K562 (cell line): Measurements from ENCODE around the gene GLG1. TPM values are rescaled to one million over a fixed set of nuclear protein-coding genes. Genes with fewer than 3 reads are reported as not detected.
A peak's percentile ranks its signal among the peaks of the same experiment; 100 is the strongest.
"Not testable (repeated sequence)": the region's sequence is repeated elsewhere in the genome, so short reads cannot be mapped to it uniquely, and the experiment has no call there.

ENCODE experiments used
- ATAC-seq: fragments of 200-7000 bp; cut with Tn5 transposase; 3 replicates; pipeline ENCODE4 v1.9.1; 2020; ENCODE audit warnings: moderate library complexity
- BruUV-seq: library from RNA; stranded (reverse); fragments of 400-500 nt; replicated peaks from 2 replicates; lab custom pipeline; 2021; lab: Mats Ljungman, UMichigan
- CTCF ChIA-PET: fragments of 300-600 bp; formaldehyde crosslinking; extraction: SDS; loops from one replicate; lab custom pipeline; 2021; ENCODE audit warnings: low intra/inter-chr PET ratio; lab: Yijun Ruan, JAX
- POLR2A ChIA-PET: fragments of 300-600, 350-650 bp; sonication (Branson Sonifier 250); formaldehyde crosslinking; extraction: SDS; loops from one replicate; lab custom pipeline; 2021; ENCODE audit warnings: antibody characterized with exemption, inconsistent platforms; lab: Yijun Ruan, JAX
- DNase-seq, 4 experiments: peaks; one replicate each; pipeline versions ENCODE4 v3.0.0 to v3.0.0-alpha.2; 2011 to 2018; ENCODE audit warnings: low spot score in 3 of 4, mixed read lengths in 3 of 4; ENCODE audit errors: extremely low read depth in 1 of 4
- FAIRE-seq: peaks from 2 replicates; lab custom pipeline; 2011; peaks lifted over from hg19 to GRCh38; lab: Jason Lieb, UNC
- H2AFZ ChIP-seq: 2 replicates; pipeline ENCODE4 v1.6.0; 2011; ENCODE audit warnings: low read depth, low read length, control low read depth, inconsistent platforms
- H3K27ac ChIP-seq: fragments of 200-600 bp; 3 replicates; pipeline ENCODE4 v1.8.0; 2011; ENCODE audit warnings: low read depth, mild to moderate bottlenecking, control low read depth, inconsistent platforms, low read length, moderate library complexity, mixed read lengths; ENCODE audit errors: extremely low read depth
- H3K27me3 ChIP-seq, 2 experiments: fragments of 300-600 bp in 1 of 2; 2 replicates in 1 of 2; 3 replicates in 1 of 2; pipeline versions ENCODE4 v1.6.0 to v1.8.0; 2011; ENCODE audit warnings: inconsistent platforms in 2 of 2, low read length in 2 of 2, mild to moderate bottlenecking in 1 of 2, mixed read lengths in 1 of 2, moderate library complexity in 1 of 2; ENCODE audit not compliant: control insufficient read depth in 2 of 2, insufficient read depth in 2 of 2
- H3K36me3 ChIP-seq: fragments of 300-600 bp; 3 replicates; pipeline ENCODE4 v1.8.0; 2011; ENCODE audit warnings: mild to moderate bottlenecking, low read length, inconsistent platforms; ENCODE audit not compliant: control insufficient read depth, insufficient read depth
- H3K4me1 ChIP-seq, 2 experiments: fragments of 200-600 bp in 1 of 2; replicated peaks in 1 of 2; 2 replicates in 1 of 2; 3 replicates in 1 of 2; pipeline versions ENCODE4 v1.5.1 to v1.8.0; 2011; ENCODE audit warnings: inconsistent platforms in 2 of 2, low read length in 2 of 2, mild to moderate bottlenecking in 1 of 2, mixed read lengths in 1 of 2, moderate library complexity in 1 of 2; ENCODE audit not compliant: control insufficient read depth in 2 of 2, insufficient read depth in 2 of 2
- H3K4me2 ChIP-seq: 2 replicates; pipeline ENCODE4 v1.6.1; 2011; ENCODE audit warnings: low read length, control low read depth, inconsistent platforms, mixed read lengths; ENCODE audit not compliant: insufficient read depth
- H3K4me3 ChIP-seq: fragments of 200-600 bp; sonication (generic), shearing (Covaris generic); 2 replicates; pipeline ENCODE4 v1.5.1; 2016; ENCODE audit warnings: control low read depth, inconsistent platforms
- H3K79me2 ChIP-seq: fragments of 200-600 bp; 3 replicates; pipeline ENCODE4 v1.8.0; 2011; ENCODE audit warnings: low read length, inconsistent platforms; ENCODE audit not compliant: control insufficient read depth, insufficient read depth
- H3K9ac ChIP-seq, 2 experiments: 2 replicates each; pipeline versions ENCODE4 v1.6.0 to v1.6.1; 2011; ENCODE audit warnings: low read depth in 2 of 2, low read length in 2 of 2, control low read depth in 1 of 2, inconsistent platforms in 1 of 2, mild to moderate bottlenecking in 1 of 2, mixed read lengths in 1 of 2; ENCODE audit not compliant: insufficient read depth in 1 of 2
- H3K9me1 ChIP-seq: one replicate; pipeline ENCODE4 v1.6.0; 2011; ENCODE audit warnings: inconsistent platforms, mild to moderate bottlenecking, low read length, moderate library complexity; ENCODE audit not compliant: control insufficient read depth, insufficient read depth
- H3K9me3 ChIP-seq: replicated peaks from 2 replicates; pipeline ENCODE4 v1.5.1; 2011; ENCODE audit warnings: low read depth, low read length, inconsistent platforms; ENCODE audit not compliant: control insufficient read depth, insufficient read depth
- H4K20me1 ChIP-seq: replicated peaks from 2 replicates; pipeline ENCODE4 v1.6.1; 2011; ENCODE audit warnings: low read length, inconsistent platforms, mixed read lengths; ENCODE audit not compliant: control insufficient read depth, insufficient read depth
- WGBS: fragments of 100-300 bp; shearing (Covaris generic); methylation state at CpG from one replicate; pipeline ENCODE4 v1.1.6; 2016; ENCODE audit warnings: low coverage, mixed read lengths; ENCODE audit not compliant: insufficient coverage; ENCODE audit errors: missing lambda C conversion rate; 5-methylcytosine and 5-hydroxymethylcytosine counted together
- in situ Hi-C: fragments of 300-500 bp; cut with MboI; formaldehyde crosslinking; loops from 4 replicates; pipeline ENCODE4 v1.15.0; 2018; ENCODE audit warnings: inconsistent platforms, mixed read lengths
- intact Hi-C: fragments of 100-400 bp; cut with micrococcal nuclease; formaldehyde crosslinking; loops from 2 replicates; pipeline ENCODE4 v1.14.2; 2022
- polyA plus RNA-seq, 8 experiments: library from polyadenylated mRNA; depleted of rRNA in 4 of 8; stranded (reverse) in 5 of 8; unstranded in 3 of 8; fragments of >200 nt; fragmentation: Nextera tagmentation in 2 of 8; fragmentation: Illumina TruSeq in 1 of 8; extraction: Ambion mirVana in 2 of 8; extraction: Trizol in 1 of 8; gene quantifications; 2 replicates each; pipeline versions ENCODE4 v1.2.1 to v1.2.3, GENCODE V29; 2011 to 2014; ENCODE audit warnings: inconsistent platforms in 1 of 8, missing spikeins in 1 of 8
- total RNA-seq, 7 experiments: library from RNA; depleted of rRNA in 6 of 7; stranded (reverse); fragments of >200 nt in 6 of 7; fragmentation: Illumina TruSeq in 2 of 7; extraction: Trizol in 2 of 7; gene quantifications; 2 replicates each; pipeline versions ENCODE4 v1.2.1 to v1.2.3, GENCODE V29; 2011 to 2021; ENCODE audit warnings: low replicate concordance in 1 of 7

The GLG1 gene
- total and polyA plus RNA-seq, 9 of the 15 experiments (the other 6 are each of a cell fraction or from before 2014, with no cell fraction given) = 6.2 to 36.0 (median 23.6) TPM

GRCh38 chr16:74550227-74551019, 56.5 kb downstream of the GLG1 start:
- H3K27ac ChIP-seq, in situ Hi-C loops, H3K4me3 ChIP-seq, H3K9me1 ChIP-seq, FAIRE-seq, POLR2A ChIA-PET, BruUV-seq, H3K27me3 ChIP-seq, H3K9me3 ChIP-seq, H3K4me1 ChIP-seq, H2AFZ ChIP-seq, H4K20me1 ChIP-seq, ATAC-seq, H3K79me2 ChIP-seq, H3K4me2 ChIP-seq, DNase-seq, H3K36me3 ChIP-seq, CTCF ChIA-PET, H3K9ac ChIP-seq: not testable (repeated sequence)
- WGBS = 62% methylated on average over 7 of the region's 7 CpGs
- intact Hi-C loops = loop anchor here (5.0 kb wide), 1 partner anchor 103 kb away; no protein-coding TSS in a partner anchor

- H3K4me1 ChIP-seq, H3K27me3 ChIP-seq, H3K9me3 ChIP-seq, BruUV-seq, H3K27ac ChIP-seq, intact Hi-C loops, H3K9ac ChIP-seq, in situ Hi-C loops, H3K36me3 ChIP-seq, H3K79me2 ChIP-seq, H4K20me1 ChIP-seq, POLR2A ChIA-PET, DNase-seq, H3K4me2 ChIP-seq, H2AFZ ChIP-seq, CTCF ChIA-PET, FAIRE-seq, H3K4me3 ChIP-seq, ATAC-seq, H3K9me1 ChIP-seq: not testable (repeated sequence)
- 84% methylated on average over 3 of the region's 4 CpGs for WGBS
Observed at GRCh38 chr16:74546112-74546511, 60.8 kb downstream of the GLG1 start.

- CTCF ChIA-PET, intact Hi-C loops: not testable (repeated sequence)
- ATAC-seq = peak; percentile 69
Observed at GRCh38 chr16:74542911-74543578, 63.9 kb downstream of the GLG1 start.

More at GRCh38 chr16:74542911-74543578, 63.9 kb downstream of the GLG1 start:
- H3K27ac ChIP-seq, H3K4me1 ChIP-seq, H3K79me2 ChIP-seq, H2AFZ ChIP-seq, H3K4me3 ChIP-seq, H3K9me3 ChIP-seq, H3K4me2 ChIP-seq, in situ Hi-C loops, POLR2A ChIA-PET, H3K36me3 ChIP-seq, H3K9ac ChIP-seq, BruUV-seq, H3K9me1 ChIP-seq, H4K20me1 ChIP-seq, DNase-seq, H3K27me3 ChIP-seq: not testable (repeated sequence)
- FAIRE-seq = peak; percentile 62
- WGBS = 86% methylated on average over 1 of the region's 3 CpGs
